ENCODE results near the gene GANAB.

DNA sequence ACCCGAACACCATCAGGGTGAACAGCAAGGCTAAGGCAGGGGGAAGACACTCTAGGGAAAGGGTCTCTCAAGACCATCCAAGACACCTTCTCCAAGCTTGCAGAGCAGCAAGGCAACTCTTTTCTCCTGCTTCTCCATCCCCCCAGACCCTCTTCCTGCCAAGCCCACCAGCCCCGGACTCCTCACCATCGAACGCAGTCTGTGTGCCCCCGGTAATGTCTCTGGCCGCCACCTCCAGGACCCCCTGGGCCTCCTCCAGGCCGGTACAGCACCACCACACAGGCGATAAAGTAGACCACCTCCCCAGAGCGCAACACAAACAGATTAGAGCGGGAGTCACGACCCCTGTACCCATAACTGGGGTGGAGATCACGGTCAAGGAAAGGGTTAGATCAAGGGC lies 37.6 kb downstream of the GANAB start:
- TF ChIP-seq, protein P1, sequence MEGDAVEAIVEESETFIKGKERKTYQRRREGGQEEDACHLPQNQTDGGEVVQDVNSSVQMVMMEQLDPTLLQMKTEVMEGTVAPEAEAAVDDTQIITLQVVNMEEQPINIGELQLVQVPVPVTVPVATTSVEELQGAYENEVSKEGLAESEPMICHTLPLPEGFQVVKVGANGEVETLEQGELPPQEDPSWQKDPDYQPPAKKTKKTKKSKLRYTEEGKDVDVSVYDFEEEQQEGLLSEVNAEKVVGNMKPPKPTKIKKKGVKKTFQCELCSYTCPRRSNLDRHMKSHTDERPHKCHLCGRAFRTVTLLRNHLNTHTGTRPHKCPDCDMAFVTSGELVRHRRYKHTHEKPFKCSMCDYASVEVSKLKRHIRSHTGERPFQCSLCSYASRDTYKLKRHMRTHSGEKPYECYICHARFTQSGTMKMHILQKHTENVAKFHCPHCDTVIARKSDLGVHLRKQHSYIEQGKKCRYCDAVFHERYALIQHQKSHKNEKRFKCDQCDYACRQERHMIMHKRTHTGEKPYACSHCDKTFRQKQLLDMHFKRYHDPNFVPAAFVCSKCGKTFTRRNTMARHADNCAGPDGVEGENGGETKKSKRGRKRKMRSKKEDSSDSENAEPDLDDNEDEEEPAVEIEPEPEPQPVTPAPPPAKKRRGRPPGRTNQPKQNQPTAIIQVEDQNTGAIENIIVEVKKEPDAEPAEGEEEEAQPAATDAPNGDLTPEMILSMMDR (IDR thresholded peaks at IDR 0.05), result no peak
- TF ChIP-seq POLR2A (IDR thresholded peaks at IDR 0.05), result no peak

Measured in testis (tissue), 2 donors.